ENCODE results near the gene TEAD1. TPM values are rescaled to one million over a fixed set of nuclear protein-coding genes. Genes with fewer than 3 reads are reported as not detected.

The TEAD1 gene
- total and polyA plus RNA-seq, 9 of the 15 experiments (the other 6 are each of a cell fraction or from before 2014, with no cell fraction given) = 1.7 to 17.7 (median 10.8) TPM

- Histone ChIP-seq H3K27ac (ENCODE audit: extremely low read depth, low read depth, low read length) (no peak overlapping the region), H3K4me3 (no peak overlapping the region), H4K20me1 (replicated peaks; ENCODE audit: control insufficient read depth, insufficient read depth, low read length) (peaks cover 16% of the 10 kb centered on the region), H3K4me2 (ENCODE audit: insufficient read depth, low read length) (no peak overlapping the region), H3K9me1 (ENCODE audit: control insufficient read depth, insufficient read depth, low read length) (no peaks in the 10 kb centered on the region), H3K4me1 (replicated peaks in 1 of 2; ENCODE audit: control insufficient read depth in 2 of 2, insufficient read depth in 2 of 2, low read length in 2 of 2) (peaks cover 18 to 22% of the 10 kb centered on the region in 2 experiments), H3K36me3 (ENCODE audit: control insufficient read depth, insufficient read depth, low read length) (0 out of 3 replicates have a peak, but pooled peaks cover 6% of the 10 kb centered on the region), H3K9ac (ENCODE audit: insufficient read depth in 1 of 2, low read depth in 2 of 2, low read length in 2 of 2) (no peak overlapping the region), H3K9me3 (replicated peaks; ENCODE audit: control insufficient read depth, insufficient read depth, low read depth, low read length) (no peaks in the 10 kb centered on the region), H3K79me2 (ENCODE audit: control insufficient read depth, insufficient read depth, low read length) (peaks cover 22% of the 10 kb centered on the region; the same call in 2 of the 3 replicates), H3K27me3 (ENCODE audit: control insufficient read depth in 2 of 2, insufficient read depth in 2 of 2, low read length in 2 of 2) (no peaks in the 10 kb centered on the region), H2AFZ (ENCODE audit: low read depth, low read length) (no peak overlapping the region)
- intact Hi-C loops (cut with micrococcal nuclease) (loop anchor here (5.0 kb wide), 1 partner anchor 133 kb away; no protein-coding TSS in a partner anchor), in situ Hi-C loops (cut with MboI) (no loop called here)
- ChIA-PET CTCF (ENCODE audit: low intra/inter-chr PET ratio) (no interaction called here), POLR2A (interaction anchor here (0.7 to 2.8 kb wide), 2 partner anchors 12 to 13 kb away, joined by 3 to 14 read pairs; no protein-coding TSS in a partner anchor)
- DNase-seq (ENCODE audit: extremely low read depth in 1 of 4, low spot score in 3 of 4) (no peak), ATAC-seq (no peak), FAIRE-seq (no peak)
- no peak for TF ChIP-seq ZNF57 (CRISPR knock-in tag; IDR thresholded peaks at IDR 0.05)
- TF ChIP-seq GTF2B (IDR thresholded peaks at IDR 0.05; ENCODE audit: extremely low read depth, insufficient read length) = no peak
- no TSS peak for BruUV-seq (replicated peaks)
Measured at GRCh38 chr11:12679471-12679870, 5.2 kb downstream of the TEAD1 start.

DNA sequence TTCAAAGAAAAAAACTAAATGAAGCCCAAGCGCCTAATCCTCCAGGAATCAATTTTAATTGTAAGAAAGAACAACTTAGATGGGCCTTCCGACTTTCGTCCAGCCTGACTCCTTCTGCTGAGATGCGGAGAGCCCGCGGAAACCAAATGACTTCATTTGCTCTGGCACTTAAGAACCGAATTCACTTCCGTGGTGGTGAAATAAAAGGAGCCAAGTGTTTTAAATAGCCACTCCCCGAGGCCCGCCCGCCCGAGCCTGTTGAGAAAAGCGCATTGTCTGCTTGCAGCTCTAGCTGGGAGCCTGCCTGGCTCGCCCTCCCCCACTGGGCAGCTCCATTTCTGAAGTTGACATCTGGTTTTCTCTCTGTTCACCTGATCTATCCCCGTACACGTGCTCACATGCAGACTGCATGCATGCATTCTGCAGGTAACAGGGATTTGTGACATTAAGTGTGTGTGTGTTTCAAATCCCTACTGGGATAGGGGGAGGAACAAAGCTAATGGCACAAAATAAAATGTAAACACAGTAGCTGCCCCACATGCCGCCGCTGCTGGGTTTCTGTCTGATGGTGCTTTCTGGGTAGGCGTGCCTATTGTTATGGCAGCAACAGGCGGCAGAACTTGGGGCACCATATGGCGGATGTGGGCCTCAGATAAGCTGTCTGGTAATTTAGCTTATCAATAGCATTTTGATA lies 6.2 kb downstream of the TEAD1 start:
- Histone ChIP-seq H3K79me2 (ENCODE audit: control insufficient read depth, insufficient read depth, low read length) (peaks cover 22% of the 10 kb centered on the region; the same call in 2 of the 3 replicates), H3K4me2 (ENCODE audit: insufficient read depth, low read length) (peak overlapping the region; percentile 71), H3K27ac (ENCODE audit: extremely low read depth, low read depth, low read length) (peak overlapping the region; percentile 11; the same call in 2 of the 3 replicates), H3K9me1 (ENCODE audit: control insufficient read depth, insufficient read depth, low read length) (no peaks in the 10 kb centered on the region), H3K9ac (ENCODE audit: insufficient read depth in 1 of 2, low read depth in 2 of 2, low read length in 2 of 2) (peak overlapping the region; percentile 26 to 61; a peak in 2 of 4 replicates), H3K27me3 (ENCODE audit: control insufficient read depth in 2 of 2, insufficient read depth in 2 of 2, low read length in 2 of 2) (no peaks in the 10 kb centered on the region), H4K20me1 (replicated peaks; ENCODE audit: control insufficient read depth, insufficient read depth, low read length) (peaks cover 21% of the 10 kb centered on the region), H3K9me3 (replicated peaks; ENCODE audit: control insufficient read depth, insufficient read depth, low read depth, low read length) (no peaks in the 10 kb centered on the region), H3K36me3 (ENCODE audit: control insufficient read depth, insufficient read depth, low read length) (0 out of 3 replicates have a peak, but pooled peaks cover 6% of the 10 kb centered on the region), H2AFZ (ENCODE audit: low read depth, low read length) (peak overlapping the region; percentile 69), H3K4me1 (replicated peaks in 1 of 2; ENCODE audit: control insufficient read depth in 2 of 2, insufficient read depth in 2 of 2, low read length in 2 of 2) (peaks cover 17 to 28% of the 10 kb centered on the region in 2 experiments), H3K4me3 (no peak overlapping the region; the same call in 1 of the 2 replicates)
- BruUV-seq (replicated peaks) = no TSS peak
- DNase-seq (ENCODE audit: extremely low read depth in 1 of 4, low spot score in 3 of 4) = peak in 3 of 4 experiments; percentile 25 to 83 (median 71)
- 13% methylated on average over 21 of the region's 21 CpGs for WGBS (ENCODE audit: insufficient coverage, low coverage, missing lambda C conversion rate)
- intact Hi-C loops (cut with micrococcal nuclease) = no loop called here
- in situ Hi-C loops (cut with MboI) = no loop called here
- POLR2A ChIA-PET = interaction anchor here (0.5 to 2.4 kb wide), 7 partner anchors 12 to 235 kb away, joined by 3 to 7 read pairs (median 3); no protein-coding TSS in a partner anchor
- peak; percentile 55 for FAIRE-seq
- ATAC-seq = peak; percentile 89
- CTCF ChIA-PET (ENCODE audit: low intra/inter-chr PET ratio) = no interaction called here
- TF ChIP-seq E4F1 (CRISPR knock-in tag; IDR thresholded peaks at IDR 0.05; ENCODE audit: borderline replicate concordance) (no peak), ELF1 (tag; IDR thresholded peaks at IDR 0.05) (peak; percentile 57), CBX1 (IDR thresholded peaks at IDR 0.05; ENCODE audit: low read depth) (no peak), XRCC4 (IDR thresholded peaks at IDR 0.05; ENCODE audit: extremely low read depth, insufficient read depth, insufficient read length) (no peak), ZNF431 (CRISPR knock-in tag; IDR thresholded peaks at IDR 0.05) (no peak), ETV1 (tag; conservative IDR thresholded peaks at IDR 0.05; ENCODE audit: low read depth) (peak; percentile 27; the same call in 1 of the 2 replicates), XRCC5 (IDR thresholded peaks at IDR 0.05; ENCODE audit: low read depth, low read length) (no peak), BRD4 (IDR thresholded peaks at IDR 0.05) (no peak), TBP (optimal IDR thresholded peaks at IDR 0.05; ENCODE audit: low read depth, low read length) (peak; percentile 17), ZNF561 (CRISPR knock-in tag; conservative IDR thresholded peaks at IDR 0.05) (no peak)
